B cell (primary cell): ENCODE data around the gene DYDC1. TPM values are rescaled to one million over a fixed set of nuclear protein-coding genes. Genes with fewer than 3 reads are reported as not detected.

Experiments
- ATAC-seq: fragments of 200-7000 bp; cut with Tn5 transposase; one replicate; pipeline ENCODE4 v1.10.0; 2021; ENCODE audit warnings: low read depth, mild to moderate bottlenecking, moderate number of reproducible peaks, moderate library complexity
- CTCF ChIA-PET: fragments of 350-600 bp; sonication (Branson Sonifier 250); formaldehyde crosslinking; loops from one replicate; lab custom pipeline; 2021; ENCODE audit warnings: antibody characterized with exemption, inconsistent platforms; lab: Charles Lee
- POLR2A ChIA-PET: fragments of 350-600 bp; sonication (Branson Sonifier 250); formaldehyde crosslinking; loops from one replicate; lab custom pipeline; 2021; ENCODE audit warnings: antibody characterized with exemption; lab: Charles Lee
- DNase-seq: peaks from one replicate; pipeline ENCODE4 v3.0.0; 2013
- H2AFZ ChIP-seq: 2 replicates; pipeline ENCODE4 v1.6.1; 2012; ENCODE audit warnings: mild to moderate bottlenecking, low read depth, low read length; ENCODE audit not compliant: insufficient read depth, poor library complexity, severe bottlenecking
- H3K27ac ChIP-seq, 2 donors: 1 replicate in 1 of 2; 2 replicates in 1 of 2; pipeline ENCODE4 v1.5.1; 2012 to 2013; ENCODE audit warnings: low read length in 2 of 2, mild to moderate bottlenecking in 2 of 2, moderate library complexity in 1 of 2
- H3K27me3 ChIP-seq, 4 experiments: fragments of 200-600 bp in 1 of 4; sonication (generic) in 1 of 4; replicated peaks in 1 of 4; 1 replicate in 2 of 4; 2 replicates in 2 of 4; pipeline versions ENCODE4 v1.6.1 to v1.7.0; 2013 to 2016; ENCODE audit warnings: low read length in 3 of 4, mild to moderate bottlenecking in 2 of 4, mixed read lengths in 1 of 4, moderate library complexity in 1 of 4; ENCODE audit not compliant: insufficient read depth in 4 of 4, control insufficient read depth in 3 of 4; ENCODE audit errors: control extremely low read depth in 1 of 4
- H3K36me3 ChIP-seq, 2 experiments: replicated peaks in 1 of 2; 1 replicate in 1 of 2; 2 replicates in 1 of 2; pipeline versions ENCODE4 v1.6.1 to v1.7.1; 2013; ENCODE audit warnings: low read length in 1 of 2; ENCODE audit not compliant: insufficient read depth in 2 of 2, control insufficient read depth in 1 of 2; ENCODE audit errors: control extremely low read depth in 1 of 2, extremely low read depth in 1 of 2
- H3K4me1 ChIP-seq, 2 donors: fragments of 200-600 bp in 1 of 2; sonication (generic) in 1 of 2; 1 replicate in 1 of 2; 2 replicates in 1 of 2; pipeline versions ENCODE4 v1.5.1 to v1.6.1; 2013 to 2017; ENCODE audit warnings: low read length in 2 of 2; ENCODE audit not compliant: control insufficient read depth in 2 of 2, insufficient read depth in 2 of 2
- H3K4me2 ChIP-seq: replicated peaks from 2 replicates; pipeline ENCODE3; 2012; ENCODE audit warnings: mild to moderate bottlenecking, low read depth, low read length; ENCODE audit not compliant: poor library complexity, severe bottlenecking
- H3K4me3 ChIP-seq, 5 experiments: fragments of 200-600 bp in 1 of 5; sonication (generic) in 1 of 5; 1 replicate in 3 of 5; 2 replicates in 2 of 5; pipeline versions ENCODE4 v1.5.1 to v1.7.0; 2011 to 2016; ENCODE audit warnings: low read length in 4 of 5, mild to moderate bottlenecking in 4 of 5, low read depth in 2 of 5, control low read depth in 1 of 5, moderate library complexity in 1 of 5; ENCODE audit not compliant: insufficient read depth in 1 of 5; ENCODE audit errors: control extremely low read depth in 1 of 5, extremely low read depth in 1 of 5
- H3K79me2 ChIP-seq: fragments of 200-600 bp; sonication (generic); one replicate; pipeline ENCODE4 v1.6.0; 2016; ENCODE audit warnings: low read length; ENCODE audit not compliant: control insufficient read depth, insufficient read depth
- H3K9ac ChIP-seq: fragments of 200-600 bp; sonication (generic); 2 replicates; pipeline ENCODE4 v1.6.1; 2017; ENCODE audit warnings: mild to moderate bottlenecking, low read length, moderate library complexity
- H3K9me3 ChIP-seq, 3 donors: one replicate each; pipeline versions ENCODE4 v1.6.1 to v1.7.1; 2013; ENCODE audit warnings: low read length in 2 of 3; ENCODE audit not compliant: control insufficient read depth in 2 of 3, insufficient read depth in 1 of 3; ENCODE audit errors: control extremely low read depth in 1 of 3
- H4K20me1 ChIP-seq: 2 replicates; pipeline ENCODE4 v1.6.0; 2012; ENCODE audit warnings: mild to moderate bottlenecking, low read length; ENCODE audit not compliant: insufficient read depth, control insufficient read depth, poor library complexity, severe bottlenecking
- H3K27ac Mint-ChIP-seq: one replicate; pipeline ENCODE4 v1.8.0; 2021; ENCODE audit warnings: mixed read lengths
- H3K27me3 Mint-ChIP-seq: one replicate; pipeline ENCODE4 v1.8.0; 2021; ENCODE audit warnings: mixed read lengths
- H3K4me1 Mint-ChIP-seq: one replicate; pipeline ENCODE4 v1.8.0; 2021; ENCODE audit warnings: mixed read lengths
- H3K4me3 Mint-ChIP-seq: one replicate; pipeline ENCODE4 v1.8.0; 2021; ENCODE audit warnings: mixed read lengths
- H3K9me3 Mint-ChIP-seq: one replicate; pipeline ENCODE4 v1.8.0; 2022; ENCODE audit warnings: mixed read lengths; ENCODE audit not compliant: insufficient read depth
- CTCF ChIP-seq: fragments of 200-600 bp; IDR thresholded peaks from one replicate; pipeline ENCODE4 v1.8.0; 2022; ENCODE audit warnings: antibody characterized with exemption, mild to moderate bottlenecking
- EZH2 ChIP-seq: IDR thresholded peaks from 2 replicates; pipeline ENCODE4 v1.6.1; 2012; ENCODE audit warnings: borderline replicate concordance, low read depth, mild to moderate bottlenecking, moderate library complexity, low read length; ENCODE audit not compliant: insufficient read depth, poor library complexity, severe bottlenecking
- WGBS: methylation state at CpG from one replicate; pipeline ENCODE4 v1.1.5; 2013; ENCODE audit warnings: missing lambda C conversion rate; ENCODE audit not compliant: insufficient coverage; 5-methylcytosine and 5-hydroxymethylcytosine counted together
- intact Hi-C: fragments of 100-400 bp; cut with micrococcal nuclease; formaldehyde crosslinking; loops from one replicate; pipeline ENCODE4 v1.10.0; 2022
- polyA plus RNA-seq: library from polyadenylated mRNA; depleted of rRNA; stranded (reverse); fragments of >200 nt; gene quantifications from 2 replicates; pipeline ENCODE4 v1.2.3, GENCODE V29; 2012
- total RNA-seq, 2 donors: library from RNA; stranded (reverse); fragments of 120-200 nt in 1 of 2; gene quantifications; 1 replicate in 1 of 2; 2 replicates in 1 of 2; pipeline versions ENCODE4 v1.2.3 to v1.2.4, GENCODE V29; 2013 to 2022

DYDC1 gene
- total and polyA plus RNA-seq, 2 donors (not counting 1 experiment from before 2014, with no cell fraction given) = not detected

GRCh38 chr10:80394358-80394916, 37.9 kb upstream of the DYDC1 start:
- ATAC-seq (no peak), DNase-seq (no peak)
- intact Hi-C loops = no loop called here
- no peak overlapping the region for H3K9ac ChIP-seq
- H4K20me1 ChIP-seq = no peaks in the 10 kb centered on the region
- peaks cover 0 to 3% (median 0%) of the 10 kb centered on the region in 4 experiments for H3K27me3 ChIP-seq
- Mint-ChIP-seq H3K4me1 (no peaks in the 10 kb centered on the region), H3K9me3 (no peaks in the 10 kb centered on the region), H3K4me3 (no peak overlapping the region), H3K27me3 (peaks cover 10% of the 10 kb centered on the region), H3K27ac (no peak overlapping the region)
- no peaks in the 10 kb centered on the region for H3K36me3 ChIP-seq
- no peak overlapping the region for H3K4me3 ChIP-seq
- WGBS = no CpG with 5 or more reads among the region's 2 CpGs
- no peak overlapping the region for H3K27ac ChIP-seq
- H3K9me3 ChIP-seq = no peaks in the 10 kb centered on the region
- H3K79me2 ChIP-seq = no peaks in the 10 kb centered on the region
- CTCF ChIA-PET = no interaction called here
- POLR2A ChIA-PET = no interaction called here
- no peaks in the 10 kb centered on the region for H3K4me1 ChIP-seq
- no peak overlapping the region for H2AFZ ChIP-seq
- no peak overlapping the region for H3K4me2 ChIP-seq
- no peak for TF ChIP-seq EZH2
- TF ChIP-seq CTCF = no peak

- H3K4me2 ChIP-seq = no peak overlapping the region
Measured at GRCh38 chr10:80392250-80392649, 35.7 kb upstream of the DYDC1 start.

More at GRCh38 chr10:80392250-80392649, 35.7 kb upstream of the DYDC1 start:
- CTCF ChIA-PET = no interaction called here
- Histone ChIP-seq H3K4me1 (no peaks in the 10 kb centered on the region), H2AFZ (no peak overlapping the region), H3K27me3 (peaks cover 0 to 3% (median 0%) of the 10 kb centered on the region in 4 experiments), H3K9ac (no peak overlapping the region), H3K4me3 (no peak overlapping the region), H3K79me2 (no peaks in the 10 kb centered on the region), H4K20me1 (no peaks in the 10 kb centered on the region), H3K9me3 (no peaks in the 10 kb centered on the region), H3K27ac (no peak overlapping the region), H3K36me3 (no peaks in the 10 kb centered on the region)
- no peaks in the 10 kb centered on the region for H3K4me1 Mint-ChIP-seq
- TF ChIP-seq CTCF (no peak), EZH2 (no peak)
- ATAC-seq (no peak), DNase-seq (no peak)
- POLR2A ChIA-PET = no interaction called here
- H3K27ac Mint-ChIP-seq = no peak overlapping the region
- no CpG with 5 or more reads among the region's 6 CpGs for WGBS
- no peak overlapping the region for H3K4me3 Mint-ChIP-seq
- H3K9me3 Mint-ChIP-seq = no peaks in the 10 kb centered on the region
- intact Hi-C loops = no loop called here
- peaks cover 10% of the 10 kb centered on the region for H3K27me3 Mint-ChIP-seq
